HepG2 (cell line): ENCODE results near the gene NPHP3. TPM values are rescaled to one million over a fixed set of nuclear protein-coding genes. Genes with fewer than 3 reads are reported as not detected.

Experiments
- AKNA ChIP-seq: sonication (generic); formaldehyde crosslinking; IDR thresholded peaks from 2 replicates; pipeline ENCODE4 v1.4.0; 2020; ENCODE audit warnings: missing genetic modification reagents, borderline replicate concordance
- ATF6 ChIP-seq: sonication (generic); formaldehyde crosslinking; conservative IDR thresholded peaks from 2 replicates; pipeline ENCODE4 v1.4.0; 2020; ENCODE audit warnings: missing genetic modification reagents
- FUBP1 ChIP-seq: sonication (generic); formaldehyde crosslinking; IDR thresholded peaks from 2 replicates; pipeline ENCODE4 v1.5.1; 2020; ENCODE audit warnings: missing genetic modification reagents, mild to moderate bottlenecking, borderline replicate concordance
- HOXD1 ChIP-seq: sonication (generic); formaldehyde crosslinking; IDR thresholded peaks from 2 replicates; pipeline ENCODE4 v1.5.0; 2020; ENCODE audit warnings: missing genetic modification reagents
- NFYB ChIP-seq: sonication (generic); formaldehyde crosslinking; IDR thresholded peaks from 2 replicates; pipeline ENCODE4 v1.4.0; 2020; ENCODE audit warnings: missing genetic modification reagents
- RFX5 ChIP-seq: IDR thresholded peaks from 2 replicates; pipeline ENCODE4 v1.6.1; 2011; ENCODE audit warnings: low read depth, low read length, improper control_type of control experiment
- RNF2 ChIP-seq: fragments of 450-650 bp; conservative IDR thresholded peaks from 2 replicates; pipeline ENCODE4 v1.6.1; 2016; ENCODE audit warnings: low read depth
- SMAD9 ChIP-seq: sonication (generic); formaldehyde crosslinking; IDR thresholded peaks from 2 replicates; pipeline ENCODE4 v1.5.1; 2020; ENCODE audit warnings: mild to moderate bottlenecking, missing genetic modification reagents
- TCF7 ChIP-seq: sonication (generic); IDR thresholded peaks from 2 replicates; pipeline ENCODE4 v1.6.1; 2016; ENCODE audit warnings: antibody characterized with exemption, low read depth
- TCF7L2 ChIP-seq: IDR thresholded peaks from 2 replicates; pipeline ENCODE4 v1.6.1; 2011; ENCODE audit warnings: mild to moderate bottlenecking, low read depth, low read length, moderate library complexity
- TFE3 ChIP-seq: IDR thresholded peaks from 2 replicates; pipeline ENCODE4 v1.6.1; 2016
- U2AF2 ChIP-seq: fragments of 200-400 bp; formaldehyde crosslinking; IDR thresholded peaks from 2 replicates; pipeline ENCODE4 v1.6.1; 2017; ENCODE audit warnings: low read depth, mild to moderate bottlenecking, low read length
- ZBTB10 ChIP-seq: sonication (generic); formaldehyde crosslinking; IDR thresholded peaks from 2 replicates; pipeline ENCODE4 v1.4.0; 2020; ENCODE audit warnings: missing genetic modification reagents, borderline replicate concordance
- ZNF343 ChIP-seq: sonication (generic); formaldehyde crosslinking; IDR thresholded peaks from 2 replicates; pipeline ENCODE4 v1.4.0; 2020; ENCODE audit warnings: mild to moderate bottlenecking, missing genetic modification reagents
- ZNF430 ChIP-seq: sonication (generic); formaldehyde crosslinking; IDR thresholded peaks from 2 replicates; pipeline ENCODE4 v1.9.0; 2021; ENCODE audit warnings: mild to moderate bottlenecking, missing genetic modification reagents
- ZNF720 ChIP-seq: sonication (generic); formaldehyde crosslinking; IDR thresholded peaks from 2 replicates; pipeline ENCODE4 v1.4.0; 2020; ENCODE audit warnings: missing genetic modification reagents
- polyA plus RNA-seq, 8 experiments: library from polyadenylated mRNA; depleted of rRNA in 3 of 8; stranded (reverse) in 7 of 8; unstranded in 1 of 8; fragments of >200 nt; fragmentation: Illumina TruSeq in 4 of 8; extraction: Trizol in 4 of 8; gene quantifications; 2 replicates each; pipeline versions ENCODE4 v1.2.1 to v1.2.3, GENCODE V29; 2011 to 2016; ENCODE audit warnings: low read depth in 4 of 8, missing spikeins in 1 of 8, mixed read lengths in 1 of 8; ENCODE audit not compliant: insufficient read depth in 1 of 8
- total RNA-seq, 5 experiments: library from RNA; depleted of rRNA; stranded (reverse); fragments of >200 nt; fragmentation: Illumina TruSeq; extraction: Trizol; gene quantifications; 2 replicates each; pipeline ENCODE4 v1.2.3, GENCODE V29; 2016; ENCODE audit warnings: low read depth in 1 of 5

Gene NPHP3
- total and polyA plus RNA-seq, 2 of the 13 experiments (the other 11 are each of a cell fraction or from before 2014, with no cell fraction given), result 11.0 to 20.2 TPM

DNA sequence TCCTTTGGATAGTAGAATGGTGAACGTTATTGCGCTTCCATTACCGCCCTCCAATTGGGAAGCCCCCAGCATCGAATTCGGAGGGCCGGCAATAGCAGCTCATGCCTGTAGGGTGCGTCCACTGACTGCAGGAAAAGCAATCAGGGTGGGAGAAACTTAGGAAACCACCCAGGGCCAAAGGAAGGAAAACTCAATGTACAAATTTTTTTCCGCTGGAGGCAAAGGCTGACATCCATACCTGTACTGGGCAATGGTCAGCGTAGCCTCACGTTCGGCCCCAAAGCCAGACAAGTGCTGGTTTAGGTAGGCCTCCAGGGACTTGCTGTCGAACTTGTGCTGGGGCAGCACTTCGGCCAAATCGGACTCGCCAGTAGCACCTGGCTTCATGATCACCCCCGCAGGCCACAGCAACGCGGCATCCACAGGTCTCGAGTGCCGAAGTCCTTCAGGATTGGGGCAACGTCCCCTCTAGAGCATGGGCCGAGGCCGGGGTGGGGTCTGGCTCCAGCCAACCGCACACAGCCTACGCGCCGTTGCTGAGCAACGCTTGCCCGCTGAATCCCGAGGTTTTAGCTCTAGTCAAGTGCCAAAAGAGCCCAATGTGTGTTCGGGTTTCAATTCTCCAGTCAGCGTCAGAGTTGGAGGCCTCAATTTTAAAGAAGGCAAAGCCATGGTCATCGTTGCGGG, 62.7 kb downstream of the NPHP3 start, which contains the start of gene ACAD11 (continued):
- no peak for TF ChIP-seq ZBTB10 (CRISPR knock-in tag)
- TF ChIP-seq FUBP1 (CRISPR knock-in tag), result no peak
- no peak; the same call in 1 of the 2 replicates for TF ChIP-seq RFX5
- no peak for TF ChIP-seq AKNA (CRISPR knock-in tag)
- TF ChIP-seq RNF2, result no peak
- no peak for TF ChIP-seq ZNF720 (CRISPR knock-in tag)
- TF ChIP-seq SMAD9 (CRISPR knock-in tag), result no peak
- no peak; the same call in 1 of the 2 replicates for TF ChIP-seq NFYB (CRISPR knock-in tag)
- no peak; the same call in 1 of the 2 replicates for TF ChIP-seq ATF6 (CRISPR knock-in tag)
- no peak for TF ChIP-seq U2AF2
- TF ChIP-seq TCF7, result no peak
- no peak for TF ChIP-seq ZNF343 (CRISPR knock-in tag)
- TF ChIP-seq TFE3 (CRISPR knock-in tag), result no peak
- TF ChIP-seq ZNF430 (CRISPR knock-in tag), result peak; percentile 53; the same call in 1 of the 2 replicates
- TF ChIP-seq TCF7L2, result no peak
- TF ChIP-seq HOXD1 (CRISPR knock-in tag), result 0 out of 2 replicates have a peak, but pooled peaks have one; percentile 32
